Activated CD4-positive, alpha-beta T cell treated with anti-CD3 and anti-CD28 coated beads, Interleukin-2, amount 50 U/mL, for 1 hour (primary cell): ENCODE measurements around the gene C6orf89.
"Not testable (repeated sequence)": the region's sequence is repeated elsewhere in the genome, so short reads cannot be mapped to it uniquely, and the experiment has no call there.

Source experiments
- DNase-seq: peaks from one replicate; pipeline ENCODE4 v3.0.0-alpha.2; 2020

Gene C6orf89

DNA sequence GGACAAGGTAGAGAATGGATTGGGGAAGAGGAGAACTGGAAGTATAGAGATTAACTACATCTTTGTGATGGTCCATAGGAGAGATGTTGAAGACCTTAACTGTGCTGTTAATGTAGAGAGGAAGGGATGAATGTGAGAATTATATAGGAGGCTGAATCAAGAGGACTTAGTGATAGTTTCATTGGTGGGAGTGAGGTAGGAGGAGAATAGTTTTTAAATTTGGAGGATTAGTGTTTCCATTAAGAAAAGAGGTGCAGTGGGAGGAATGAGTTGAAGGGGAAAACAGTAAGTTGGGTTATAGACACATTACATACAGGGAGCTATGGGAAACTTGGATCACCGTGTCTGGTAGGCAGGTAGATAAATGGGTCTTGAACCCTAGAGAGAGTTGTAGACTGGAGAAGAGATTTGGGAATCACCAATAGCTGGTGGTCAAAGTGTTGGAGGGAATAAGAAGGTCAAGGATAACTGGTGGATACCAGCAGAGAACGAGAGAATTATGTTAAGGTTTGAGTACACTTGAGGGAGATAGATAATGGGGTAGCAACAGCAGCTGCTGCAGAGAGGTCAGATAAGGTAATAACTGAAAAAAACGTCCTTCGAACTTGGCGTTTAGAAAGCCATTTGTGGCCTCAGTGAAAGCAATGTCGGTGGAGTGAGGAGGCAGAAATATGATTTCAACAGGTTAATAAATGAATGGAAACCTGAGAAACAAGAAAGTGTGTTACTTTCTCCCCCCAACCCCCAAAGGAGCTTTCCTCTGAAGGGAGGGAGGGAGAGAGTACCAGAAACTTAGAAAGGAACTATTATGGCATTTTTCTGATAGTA is 3.1 kb downstream of the C6orf89 start:
- no peak for DNase-seq

GRCh38 chr6:36890112-36890663 is 4.4 kb downstream of the C6orf89 start:
- DNase-seq = no peak

- not testable (repeated sequence) for DNase-seq
These were observed 5.4 kb downstream of the C6orf89 start for GRCh38 chr6:36891153-36891552.

DNA sequence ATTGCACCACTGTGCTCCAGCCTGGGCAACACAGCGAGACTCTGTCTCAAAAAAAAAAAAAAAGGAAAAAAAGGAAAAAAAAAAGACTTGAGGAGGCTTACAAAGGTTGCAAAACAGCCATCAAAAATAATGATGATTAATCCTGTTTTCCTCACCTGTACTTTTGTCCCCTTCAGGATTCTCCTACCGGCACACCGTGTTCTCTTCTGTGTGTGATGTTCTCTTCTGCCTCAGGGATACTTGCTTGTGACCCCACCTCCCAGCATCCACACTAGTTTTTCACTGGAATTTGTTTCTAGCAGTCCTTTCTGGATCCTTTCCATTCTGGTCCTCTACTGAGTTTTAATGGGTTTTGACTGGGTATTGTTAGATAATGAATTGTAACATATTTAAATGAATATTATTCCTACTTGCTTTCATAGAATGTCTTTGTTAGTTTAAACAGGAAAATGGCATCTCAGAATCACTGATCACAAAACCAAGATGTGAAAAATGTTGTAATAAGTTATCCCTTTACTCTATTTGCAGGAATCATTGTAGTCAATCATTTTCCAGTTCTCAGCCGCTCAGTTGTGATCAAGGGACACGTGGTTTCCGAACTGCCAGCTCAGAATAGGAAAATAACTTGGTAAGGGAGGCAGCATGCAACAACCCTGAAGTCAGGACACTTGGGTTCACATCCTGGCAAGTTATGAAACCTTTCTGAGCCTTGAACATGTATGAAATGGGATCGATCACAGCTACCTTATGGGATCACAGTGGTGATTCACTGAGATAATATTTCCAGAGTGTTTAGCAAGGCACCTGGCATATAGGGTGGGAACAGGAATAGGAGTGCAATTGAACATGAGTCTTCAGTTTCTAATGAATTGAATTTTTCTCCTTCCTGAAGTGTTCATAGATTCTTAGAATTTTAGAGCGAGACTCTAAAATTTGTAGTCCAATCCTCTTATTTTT is 8.5 kb downstream of the C6orf89 start:
- no peak for DNase-seq

- peak; percentile 12 for DNase-seq
These were observed 11.9 kb downstream of the C6orf89 start for GRCh38 chr6:36897609-36898008.

DNA sequence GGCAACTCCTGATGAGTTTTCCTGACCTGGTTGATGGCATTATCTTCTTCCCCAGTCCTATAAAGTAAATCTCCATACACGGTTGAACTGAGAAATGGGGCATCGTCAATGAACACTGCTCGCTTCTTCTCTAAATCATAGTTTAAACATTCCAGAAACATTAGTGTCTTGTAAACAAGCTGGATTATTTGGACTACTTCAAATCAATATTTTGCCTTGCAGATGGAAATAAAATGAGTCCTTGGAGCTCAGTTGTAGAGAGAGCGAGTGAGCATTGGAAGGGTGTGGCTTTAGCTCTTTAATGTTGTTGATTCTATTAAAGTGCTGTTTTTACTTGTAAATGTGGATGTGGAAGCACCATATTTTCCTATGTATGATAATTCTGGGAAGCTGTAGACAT is 18.4 kb downstream of the C6orf89 start:
- no peak for DNase-seq

- DNase-seq = no peak
These were observed 19.2 kb downstream of the C6orf89 start for GRCh38 chr6:36904851-36905393.

DNA sequence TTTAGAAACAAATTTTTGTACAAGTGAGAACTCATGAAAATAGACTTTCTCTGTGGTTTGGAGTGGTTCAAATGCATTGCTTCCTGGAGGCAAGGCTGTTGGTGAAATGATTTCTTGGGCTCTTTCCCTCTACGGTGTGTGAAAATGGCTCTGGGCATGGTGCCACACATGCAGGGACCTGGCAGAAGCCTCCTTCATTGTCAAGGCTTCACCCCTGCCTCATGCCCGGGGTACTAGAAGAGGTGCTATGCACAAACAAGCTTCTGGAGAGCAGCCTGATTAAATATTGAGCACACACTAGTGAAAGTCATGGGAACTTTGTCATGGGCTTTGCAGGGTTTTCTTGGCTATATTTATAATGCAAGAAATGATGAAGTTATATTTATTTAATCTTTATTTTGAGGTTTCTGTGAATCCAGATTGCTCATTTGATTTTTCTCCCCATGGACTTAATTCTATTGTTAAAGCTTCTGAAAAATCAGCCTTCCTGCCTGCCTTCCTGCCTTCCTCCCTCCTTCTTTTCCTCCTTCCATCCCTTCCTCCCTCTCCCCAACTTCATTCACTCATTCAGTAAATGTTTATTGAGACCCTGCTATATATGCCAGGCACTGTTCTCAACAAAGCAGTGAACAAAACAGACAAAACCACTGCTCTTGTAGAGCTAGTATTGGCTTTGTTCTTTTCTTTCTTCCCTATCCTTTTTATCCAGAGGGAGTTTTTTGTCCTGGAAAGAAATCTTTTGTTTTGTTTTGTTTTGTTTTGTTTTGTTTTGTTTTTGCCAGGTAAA is 21.0 kb downstream of the C6orf89 start:
- DNase-seq = no peak

- no peak for DNase-seq
These were observed 22.0 kb downstream of the C6orf89 start for GRCh38 chr6:36907781-36908180.

DNA sequence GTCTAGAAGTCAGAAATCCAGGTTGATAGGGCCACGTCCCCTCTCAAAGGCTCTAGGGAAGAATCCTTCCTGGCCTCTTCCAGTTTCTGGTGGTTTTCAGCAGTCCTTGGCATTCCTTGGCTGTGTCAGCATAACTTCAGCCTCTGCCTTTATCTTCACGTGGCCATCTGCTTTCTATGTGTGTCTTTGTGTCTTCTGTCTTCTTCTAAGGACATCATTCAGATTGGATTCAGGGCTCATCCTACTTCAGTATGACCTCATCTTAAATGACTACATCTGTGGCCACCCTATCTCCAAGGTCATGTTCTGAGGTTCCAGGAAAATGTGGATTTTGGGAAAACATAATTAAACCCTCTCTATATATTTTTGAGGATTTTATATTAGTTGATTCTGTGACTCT is 23.0 kb downstream of the C6orf89 start:
- no peak for DNase-seq

- peak; percentile 23 for DNase-seq
These were observed 26.3 kb downstream of the C6orf89 start for GRCh38 chr6:36912030-36912454.

DNA sequence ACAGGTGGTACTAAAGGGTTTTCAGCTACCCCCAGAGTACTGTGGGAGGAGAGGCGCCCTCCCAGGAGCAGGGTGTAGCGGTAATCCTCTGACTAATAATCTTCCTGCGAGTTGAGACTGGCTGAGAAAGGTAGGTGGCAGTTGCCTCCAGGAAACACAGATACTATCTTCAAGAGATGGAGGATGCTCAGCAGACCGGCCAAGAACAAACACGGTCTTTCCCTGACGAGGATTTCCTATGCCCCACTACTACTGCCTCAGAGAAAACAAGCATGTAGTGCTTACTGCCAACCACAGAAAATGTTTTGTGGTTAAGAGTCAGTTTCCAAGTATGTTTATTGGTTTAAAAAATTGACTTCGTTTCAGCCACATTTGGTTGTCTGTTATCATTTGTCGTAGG is 26.8 kb downstream of the C6orf89 start:
- peak; percentile 55 for DNase-seq

DNA sequence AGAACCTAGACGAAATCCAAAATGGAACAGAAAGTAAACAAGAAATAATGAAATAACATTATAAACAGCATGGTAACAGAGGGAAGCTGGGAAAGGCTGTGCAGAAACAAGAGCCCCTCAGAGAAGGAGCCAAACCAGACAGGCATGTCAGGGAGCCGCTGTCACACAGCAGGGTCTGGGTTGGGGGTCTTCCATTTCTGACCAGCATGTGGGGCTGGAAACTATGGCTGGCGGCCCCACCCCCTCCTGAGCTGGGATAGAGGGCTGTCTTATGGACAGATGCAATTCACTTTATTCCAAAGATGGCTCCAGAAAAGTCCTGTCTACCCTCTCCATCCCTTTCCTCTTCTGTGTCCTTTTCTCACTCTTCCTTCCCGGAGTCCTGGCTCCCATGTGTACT is 27.3 kb downstream of the C6orf89 start:
- no peak for DNase-seq

GRCh38 chr6:36914227-36914794 is 28.6 kb downstream of the C6orf89 start:
- peak; percentile 24 for DNase-seq

DNA sequence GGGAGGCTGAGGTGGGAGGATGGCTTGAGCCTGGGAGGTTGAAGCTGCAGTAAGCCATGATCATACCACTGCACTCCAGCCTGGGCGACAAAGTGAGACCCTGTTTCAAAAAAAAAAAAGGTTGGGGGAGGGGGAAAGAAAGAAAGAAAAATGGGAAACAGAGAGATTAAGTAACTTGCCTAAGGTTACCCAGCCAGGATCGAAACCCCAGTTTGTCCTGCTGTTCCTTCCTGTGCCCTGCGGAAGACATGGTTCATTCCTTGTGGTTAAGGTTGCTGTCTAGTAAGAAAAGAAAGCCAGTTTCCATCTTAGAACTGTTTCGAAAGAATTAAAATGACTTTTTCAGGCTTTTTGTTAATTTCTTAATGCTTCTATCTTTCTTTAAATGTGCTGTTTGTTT is 29.8 kb downstream of the C6orf89 start:
- DNase-seq = no peak

DNA sequence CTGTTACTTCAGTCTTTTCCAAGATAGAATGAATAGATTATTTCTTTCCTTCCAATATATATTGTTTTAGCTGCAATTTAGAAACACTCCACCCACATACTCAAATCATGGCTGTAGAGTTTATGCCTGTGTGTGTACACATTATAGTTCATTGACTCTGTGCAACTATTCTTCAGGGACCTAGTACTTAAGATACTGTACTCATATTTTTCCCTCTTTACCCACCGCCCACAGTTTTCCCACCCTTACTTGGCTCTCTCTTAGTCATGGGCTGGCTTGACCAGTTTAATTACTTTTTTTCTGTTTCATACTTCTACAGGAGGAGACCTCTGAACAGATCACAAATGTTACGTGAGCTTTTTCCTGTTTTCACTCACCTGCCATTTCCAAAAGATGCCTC is 30.4 kb downstream of the C6orf89 start:
- no peak for DNase-seq

- DNase-seq = no peak
These were observed 31.9 kb downstream of the C6orf89 start for GRCh38 chr6:36917541-36918193.

- no peak for DNase-seq
These were observed 34.3 kb downstream of the C6orf89 start for GRCh38 chr6:36920049-36920448.

GRCh38 chr6:36920546-36920945 is 34.8 kb downstream of the C6orf89 start:
- no peak for DNase-seq

- DNase-seq = no peak
These were observed 38.4 kb downstream of the C6orf89 start for GRCh38 chr6:36924131-36924530.

GRCh38 chr6:36924778-36925374 is 39.1 kb downstream of the C6orf89 start:
- no peak for DNase-seq
